HG02885 (cell line): ENCODE results near the gene SYTL1.

Source experiments
- ATAC-seq: cut with Tn5 transposase; IDR thresholded peaks from one replicate; pipeline ENCODE4 v1.9.1; 2021; ENCODE audit warnings: mild to moderate bottlenecking; ENCODE audit not compliant: unreplicated experiment, poor library complexity

The SYTL1 gene

DNA sequence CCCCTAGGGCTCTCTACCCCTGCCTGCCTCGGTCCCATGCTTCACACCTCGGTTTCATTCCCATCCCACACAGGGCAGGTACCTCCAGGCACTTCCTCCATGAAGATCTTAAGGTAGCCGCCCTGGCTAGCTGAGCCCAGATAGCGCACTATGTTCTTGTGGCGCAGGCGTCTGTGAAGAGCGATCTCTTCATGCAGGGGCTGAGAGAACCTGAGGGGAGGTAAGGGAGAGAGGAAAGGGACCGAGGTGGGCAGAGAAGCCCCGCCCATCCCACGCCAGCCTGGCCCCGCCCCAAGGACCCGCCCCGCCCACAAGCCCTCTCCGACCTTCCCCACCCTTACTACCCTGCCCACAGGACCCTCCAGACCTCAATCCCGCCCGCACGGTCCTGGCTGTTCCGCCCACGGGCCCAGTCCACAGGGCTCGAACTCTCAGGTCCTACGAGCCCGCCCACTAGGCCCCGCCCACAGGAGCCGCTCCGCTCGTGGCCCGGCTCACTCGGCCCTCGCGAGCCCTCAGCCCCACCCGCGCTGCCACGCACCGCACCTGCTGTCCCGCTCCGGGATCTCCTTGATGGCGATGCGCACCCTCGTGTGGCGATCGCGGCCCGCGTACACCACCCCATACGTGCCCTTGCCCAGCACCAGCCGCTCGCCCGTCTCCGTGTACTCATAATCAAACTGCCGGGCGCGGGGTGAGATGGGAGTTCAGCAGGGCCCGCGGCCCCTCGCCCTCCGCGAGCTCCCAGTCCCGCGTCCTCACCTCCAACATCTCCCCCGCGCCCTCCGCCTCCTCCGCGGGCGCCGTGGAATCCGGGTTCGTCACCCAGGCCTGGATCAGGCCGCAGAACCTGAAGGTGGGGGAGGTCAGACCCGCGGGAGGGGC, 18.6 kb downstream of the SYTL1 start:
- ATAC-seq: no peak

DNA sequence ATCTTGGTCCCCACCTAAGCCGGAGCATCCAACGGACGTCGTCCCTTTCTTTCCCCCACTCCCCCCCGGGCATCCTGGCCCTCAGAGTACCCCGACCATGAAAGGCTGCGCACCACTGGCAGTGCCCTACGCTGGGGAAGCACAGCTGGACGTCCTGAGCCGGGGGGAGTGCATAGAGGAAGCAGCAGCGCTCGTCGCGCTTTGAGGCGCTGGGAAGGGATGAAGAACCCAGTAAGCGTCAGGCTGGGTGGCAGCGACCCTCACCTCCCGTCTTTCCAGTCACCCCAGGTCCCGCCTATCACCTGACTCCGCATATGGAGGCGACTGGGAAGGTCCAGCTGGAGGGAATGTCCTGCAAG, 19.2 kb downstream of the SYTL1 start:
- no peak for ATAC-seq

DNA sequence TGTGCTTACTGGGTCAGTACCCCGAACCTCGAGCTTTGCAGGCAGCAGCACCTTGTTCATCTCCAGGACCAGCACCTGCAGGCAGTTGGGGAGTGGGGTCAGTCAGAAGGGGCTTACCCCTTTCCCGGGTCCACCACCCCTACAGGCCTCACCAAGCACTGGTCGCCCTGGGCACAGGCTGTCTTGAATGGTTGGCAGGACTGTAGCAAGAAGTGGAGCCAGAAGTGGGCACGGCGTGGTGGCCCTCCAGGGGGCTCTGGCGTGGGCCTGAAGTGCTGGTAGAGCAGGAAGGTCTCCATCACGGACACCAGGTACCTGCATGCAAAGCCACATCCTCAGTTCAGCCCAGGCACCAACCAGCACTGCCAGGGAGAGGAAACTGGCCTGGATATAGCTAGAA, 19.7 kb downstream of the SYTL1 start:
- no peak for ATAC-seq

DNA sequence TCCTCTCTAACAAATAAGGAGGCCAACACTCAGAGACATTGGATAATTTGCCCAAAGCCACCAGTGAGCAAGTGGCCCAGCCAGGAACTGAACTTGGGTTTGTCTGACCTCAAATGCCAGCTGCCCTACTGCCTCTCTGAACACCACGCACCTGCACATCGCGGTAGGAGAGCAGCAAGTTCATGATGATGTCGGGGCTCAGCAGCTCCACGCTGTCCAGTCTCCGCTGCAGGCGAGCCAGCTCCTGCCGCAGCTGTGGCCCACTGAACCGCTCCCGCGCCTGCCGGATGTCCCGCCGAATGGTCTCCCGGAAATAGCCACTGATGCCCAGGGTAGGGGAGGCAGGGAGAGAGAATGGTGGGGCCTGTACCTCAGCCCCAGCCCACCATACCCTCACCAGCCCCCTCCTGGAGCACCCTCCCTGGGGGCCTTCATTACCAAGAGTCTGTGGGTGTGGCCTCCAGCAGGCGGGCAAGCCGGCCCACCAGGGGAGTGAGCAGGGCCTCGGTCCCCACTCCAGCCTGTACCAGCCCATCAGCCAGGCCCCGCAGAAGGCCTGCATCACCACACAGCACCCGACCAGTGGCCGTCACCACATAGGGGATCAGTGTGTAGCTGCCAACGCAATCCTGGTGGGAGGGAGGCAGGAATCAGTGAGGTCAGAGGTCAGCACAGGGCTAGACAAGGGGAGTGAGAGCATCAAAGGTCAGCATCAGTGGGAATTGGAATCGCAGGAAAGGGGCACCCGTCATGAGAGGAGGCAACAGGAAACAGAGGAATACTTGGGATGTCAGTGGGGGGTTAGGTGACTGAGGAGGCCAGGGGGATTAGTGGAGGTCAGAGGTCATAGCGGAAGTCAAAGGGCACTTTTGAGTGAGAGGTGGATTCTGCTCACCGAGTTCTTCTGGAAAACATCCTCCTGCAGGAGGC, 22.2 kb downstream of the SYTL1 start:
- ATAC-seq: no peak

DNA sequence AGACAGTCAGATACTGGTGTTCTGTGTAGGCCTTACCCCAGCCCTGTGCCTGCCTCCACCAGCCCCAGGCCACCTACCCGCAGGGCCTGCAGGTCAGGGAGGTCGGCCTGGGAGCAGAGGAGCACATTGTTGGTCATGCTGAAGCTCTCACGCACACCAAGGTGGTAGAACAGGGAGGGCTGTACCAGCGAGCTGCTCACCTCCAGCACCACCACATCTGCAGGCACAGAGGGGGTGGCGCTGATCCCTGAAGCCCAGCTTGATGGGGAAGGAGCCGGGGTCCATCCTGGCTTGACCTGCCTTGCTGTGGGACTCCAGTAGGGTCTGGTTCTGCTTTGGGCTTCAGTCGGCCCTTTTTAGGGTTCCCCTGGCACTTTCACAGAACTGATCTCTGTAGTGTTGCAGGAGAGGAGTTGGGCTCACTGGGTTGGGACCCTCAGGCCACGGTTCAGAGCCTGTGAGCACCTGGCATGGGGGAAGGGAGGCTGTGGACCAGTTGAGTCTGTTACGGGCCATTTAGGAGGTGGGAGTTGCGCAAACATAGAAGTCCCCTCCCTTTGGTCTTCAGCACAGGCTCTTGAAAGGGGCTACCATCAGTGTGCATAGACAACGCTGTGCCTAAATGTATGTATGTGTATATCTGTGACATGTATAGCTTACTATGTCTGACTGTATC, 23.0 kb downstream of the SYTL1 start:
- peak; percentile 5 for ATAC-seq

DNA sequence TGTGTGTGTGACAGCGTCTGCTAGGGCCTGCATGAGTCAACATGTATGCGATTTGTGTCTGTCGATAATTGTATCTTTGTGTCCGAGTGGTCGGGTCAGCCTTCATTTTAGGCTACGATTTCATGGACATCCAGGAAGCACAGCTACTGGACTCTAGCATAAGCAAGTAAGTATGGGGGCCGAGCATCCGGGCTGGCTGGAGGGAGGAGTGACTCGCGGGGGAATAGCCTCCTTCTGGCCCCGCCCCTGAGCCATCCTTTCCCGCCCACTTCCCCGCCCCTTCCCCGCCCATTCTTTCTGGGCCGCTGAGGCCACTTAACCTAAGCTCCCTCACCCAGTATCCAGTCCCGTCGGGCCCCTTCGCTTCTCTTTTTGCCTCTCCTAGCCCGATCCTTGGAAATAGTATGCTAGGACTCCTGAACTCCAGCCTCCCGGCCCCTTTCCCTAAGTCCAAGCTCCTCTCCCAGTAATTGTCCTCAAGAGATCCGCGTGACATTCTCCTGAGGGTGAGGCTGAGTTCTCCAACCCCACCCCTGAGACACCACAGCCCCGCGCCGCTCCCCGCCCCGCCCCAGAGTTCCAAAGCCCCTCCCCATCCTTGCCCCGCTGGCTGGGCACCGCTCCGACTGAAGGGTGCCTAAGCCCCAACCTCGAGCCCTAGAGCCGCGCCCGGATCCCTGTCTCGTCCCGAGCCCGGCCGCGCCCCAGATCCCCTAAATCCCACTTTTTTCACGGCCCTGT, 23.7 kb downstream of the SYTL1 start:
- peak; percentile 43 for ATAC-seq

DNA sequence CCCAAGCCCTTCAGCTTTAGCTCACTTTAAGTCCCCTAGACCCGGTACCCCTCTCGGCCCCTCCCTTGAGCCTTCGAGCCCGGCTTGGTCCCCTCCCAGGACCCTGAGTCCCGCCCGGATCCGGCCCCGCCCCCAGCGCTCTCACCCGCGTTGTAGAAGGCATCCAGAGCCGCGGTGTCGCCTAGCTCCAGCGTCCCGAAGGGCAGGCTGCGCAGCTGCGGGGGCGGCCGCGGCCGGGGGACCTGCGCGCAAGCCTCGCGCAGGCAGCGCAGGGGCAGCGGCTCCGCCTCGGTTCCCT, 24.2 kb downstream of the SYTL1 start:
- ATAC-seq: peak; percentile 51

DNA sequence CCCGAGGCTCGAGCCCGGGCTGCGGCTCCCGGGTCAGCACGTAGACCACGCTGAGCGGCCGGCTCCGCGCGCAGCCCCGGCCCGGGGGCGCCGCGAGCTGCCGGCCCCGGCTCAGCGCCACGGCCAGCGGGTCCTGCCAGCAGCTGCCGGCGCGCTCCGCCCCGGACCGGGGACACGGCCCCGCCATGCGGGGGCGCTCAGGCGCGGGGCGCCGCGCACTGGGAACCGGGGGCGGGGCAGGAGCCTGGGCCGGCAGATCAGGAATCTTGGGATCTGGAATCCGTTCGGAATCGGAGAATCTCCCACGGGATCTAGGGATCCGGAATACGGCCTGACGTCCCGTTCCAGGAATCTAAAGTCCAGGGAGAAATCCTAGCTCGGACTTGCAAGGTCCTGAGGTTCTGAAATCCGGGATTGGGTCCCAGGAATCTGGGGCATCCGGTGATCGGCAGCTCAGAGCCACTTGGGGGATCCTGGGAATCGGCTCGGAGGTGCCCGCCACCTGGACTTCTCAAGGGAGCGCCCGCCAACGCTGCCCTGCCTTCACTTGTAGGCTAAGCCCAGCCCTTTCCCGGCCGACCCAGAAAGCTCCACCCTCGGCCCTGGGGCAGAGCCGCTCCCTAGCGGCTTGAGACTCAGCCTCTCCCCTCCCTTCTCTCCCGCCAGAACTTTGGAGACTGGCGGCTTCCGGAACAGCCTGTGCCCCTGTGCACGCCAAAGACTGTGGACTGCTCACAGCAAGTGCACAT, 24.8 kb downstream of the SYTL1 start, which contains the start of gene MAP3K6:
Gene MAP3K6 (minus strand): TSS at position 551 of the 749 bp plus-strand sequence. CDS start 364 bp downstream, at position 187.
- ATAC-seq: peak; percentile 29

DNA sequence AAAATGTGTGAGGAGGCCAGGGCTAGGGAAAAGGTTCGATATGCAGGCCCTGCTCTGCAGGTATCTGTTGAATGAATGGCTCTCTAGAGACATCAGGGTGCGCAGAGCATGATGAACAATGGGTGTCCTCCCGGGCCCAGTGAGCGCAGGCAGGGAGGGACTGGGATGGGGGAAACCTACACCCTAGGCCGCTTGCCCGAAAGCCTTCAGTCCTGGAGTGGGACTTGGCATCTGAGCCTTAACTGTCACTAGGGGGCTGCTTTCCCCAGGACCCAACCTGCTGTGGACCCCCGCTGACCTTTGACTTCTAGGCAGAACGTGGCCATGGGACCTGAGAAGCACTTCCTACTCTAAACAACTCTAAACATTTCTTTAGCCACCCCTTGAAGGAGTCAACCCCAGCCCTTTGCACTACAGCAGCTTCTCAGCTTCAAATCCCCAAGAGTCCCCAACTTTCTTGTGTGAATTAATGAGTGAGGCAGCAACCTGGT, 25.4 kb downstream of the SYTL1 start:
- ATAC-seq: no peak

DNA sequence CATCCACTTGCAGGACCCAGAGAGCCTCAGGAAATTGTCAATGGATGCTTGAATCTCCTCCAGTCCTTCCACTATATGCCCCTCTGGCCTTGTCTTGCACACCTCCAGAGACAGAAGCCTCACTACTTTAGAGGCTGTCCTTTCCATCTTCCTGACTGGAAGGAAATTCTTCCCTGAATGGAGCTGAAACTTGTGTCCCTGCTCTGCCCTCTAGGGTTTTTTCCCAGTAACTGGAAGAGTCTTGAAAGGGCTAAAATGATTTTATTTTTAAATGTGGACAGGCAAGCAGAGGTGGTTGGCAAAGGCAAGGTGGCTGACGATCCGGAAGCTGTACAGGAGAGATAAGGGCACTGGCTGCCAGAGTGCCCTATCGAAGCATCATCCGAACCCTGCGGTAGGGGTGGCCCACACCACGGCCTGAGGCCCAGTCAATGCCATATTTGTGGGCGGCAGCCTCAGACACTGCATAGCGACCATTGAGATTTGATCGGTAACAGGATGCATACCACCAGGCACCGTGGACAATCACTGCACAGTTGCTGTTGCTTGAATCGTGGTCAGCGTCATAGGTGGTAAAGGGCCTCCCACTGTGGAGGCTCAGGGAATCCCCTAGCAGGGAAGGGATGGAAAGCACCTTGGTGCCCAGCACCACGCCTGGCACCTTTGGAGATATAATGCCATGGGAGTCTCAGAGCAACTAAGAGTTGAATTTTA, 27.2 kb downstream of the SYTL1 start:
- ATAC-seq: no peak

DNA sequence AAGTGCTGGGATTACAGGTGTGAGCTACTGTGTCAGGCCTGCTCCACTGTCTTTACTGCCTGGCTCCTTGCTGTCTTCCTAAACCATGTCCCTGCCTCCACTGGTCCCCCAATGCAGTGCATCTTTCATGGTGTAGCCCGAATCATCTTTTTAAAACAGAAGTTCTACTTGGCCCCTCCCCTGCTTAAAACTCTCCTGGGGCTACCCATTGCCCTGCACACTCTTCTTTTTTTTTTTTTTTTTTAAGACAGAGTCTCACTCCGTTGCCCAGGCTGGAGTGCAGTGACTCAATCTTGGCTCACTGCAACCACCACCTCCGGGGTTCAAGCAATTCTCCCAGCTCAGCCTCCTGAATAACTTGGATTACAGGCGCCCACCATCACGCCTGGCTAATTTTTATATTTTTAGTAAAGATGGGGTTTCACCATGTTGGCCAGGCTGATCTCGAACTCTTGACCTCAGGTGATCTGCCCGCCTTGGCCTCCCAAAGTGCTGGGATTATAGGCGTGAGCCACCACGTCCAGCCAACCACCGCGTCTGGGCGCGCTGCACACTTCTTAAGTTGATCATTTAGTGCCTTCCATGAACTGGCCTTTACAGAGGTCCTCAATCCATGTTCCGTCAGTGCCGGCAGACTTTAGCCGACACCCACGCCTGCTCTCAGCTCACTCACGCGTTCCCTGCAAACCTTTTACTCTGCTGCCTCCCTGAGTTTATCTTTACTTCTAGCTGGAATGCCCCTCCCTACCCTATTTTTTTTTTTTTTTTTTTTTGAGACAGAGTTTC, 30.4 kb downstream of the SYTL1 start:
- no peak for ATAC-seq

DNA sequence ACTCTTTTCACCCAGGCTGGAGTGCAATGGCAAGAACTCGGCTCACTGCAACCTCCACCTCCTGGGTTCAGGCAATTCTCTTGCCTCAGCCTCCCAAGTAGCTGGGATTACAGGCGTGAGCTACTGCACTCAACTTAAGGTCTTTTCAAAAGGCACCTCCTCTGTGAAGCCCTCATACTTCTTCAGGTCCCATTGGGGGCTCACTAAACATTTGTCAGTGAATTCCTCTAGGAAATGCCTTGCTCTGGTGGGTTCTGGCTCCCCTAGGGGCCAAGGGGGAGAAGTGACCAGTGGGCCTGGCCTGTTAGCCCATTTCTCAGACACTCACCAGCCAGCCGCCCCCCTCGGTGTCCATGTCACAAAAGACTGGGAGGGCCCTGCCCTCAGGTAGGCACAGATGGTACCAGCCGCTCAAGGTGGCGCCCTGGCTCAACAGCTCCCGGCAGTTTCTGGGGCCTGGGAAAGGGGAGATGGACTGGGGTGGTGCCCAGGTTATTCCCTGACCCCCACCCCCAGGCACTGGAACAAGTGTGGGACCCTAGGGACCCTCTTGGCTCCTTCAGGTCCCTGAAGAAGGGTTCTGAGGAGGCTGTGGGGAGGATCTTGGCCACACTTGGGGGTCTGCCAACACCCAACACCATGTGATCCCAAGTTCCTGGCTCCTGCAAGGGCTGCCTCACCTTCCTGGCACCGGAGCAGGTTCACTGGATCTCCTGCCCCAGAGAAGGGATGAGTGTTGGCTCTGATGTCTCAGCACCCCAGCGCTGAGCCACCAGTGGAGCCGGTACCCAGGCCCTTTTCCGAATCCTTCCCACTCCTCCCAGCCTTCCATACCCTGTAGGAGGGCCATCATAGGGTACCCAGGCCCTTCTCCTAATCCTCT, 31.2 kb downstream of the SYTL1 start:
- no peak for ATAC-seq

DNA sequence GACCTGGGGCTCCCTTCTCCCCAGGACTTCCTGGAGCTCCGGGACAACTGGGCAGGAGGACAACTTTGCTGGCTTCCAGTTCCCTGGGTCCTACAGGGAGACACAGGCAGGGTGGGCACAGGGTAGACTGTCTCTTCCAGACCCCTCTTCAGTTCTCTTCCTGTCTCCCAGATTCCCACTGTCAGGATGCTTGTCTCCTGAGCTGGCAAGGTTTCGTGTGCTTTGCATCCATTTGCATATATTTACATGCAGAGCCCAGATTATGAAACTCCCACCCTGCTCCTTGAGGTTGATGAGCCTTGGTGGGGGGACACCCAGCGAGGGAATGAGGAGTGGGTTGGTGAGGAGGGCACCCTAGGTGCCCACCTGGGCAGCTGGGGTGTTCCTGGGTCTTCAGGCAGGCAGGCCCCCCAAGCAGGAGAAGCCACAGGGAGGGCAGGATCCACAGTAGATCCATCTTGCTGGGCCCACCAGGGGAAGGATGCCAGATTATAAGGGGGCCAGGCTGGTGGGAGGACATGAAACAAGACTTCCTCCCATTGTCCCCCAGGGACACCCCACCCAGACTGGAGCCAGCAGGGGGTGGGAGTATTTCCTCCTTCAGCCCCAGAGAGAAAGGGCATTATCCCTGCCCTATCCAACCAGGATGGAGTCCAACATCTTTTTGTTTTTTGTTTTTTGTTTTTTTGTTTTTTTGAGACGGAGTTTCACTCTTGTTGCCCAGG, 32.7 kb downstream of the SYTL1 start, which contains the start of gene FCN3:
Gene FCN3 (minus strand): TSS at position 463 of the 725 bp plus-strand sequence. CDS start 6 bp downstream, at position 457.
- no peak for ATAC-seq

DNA sequence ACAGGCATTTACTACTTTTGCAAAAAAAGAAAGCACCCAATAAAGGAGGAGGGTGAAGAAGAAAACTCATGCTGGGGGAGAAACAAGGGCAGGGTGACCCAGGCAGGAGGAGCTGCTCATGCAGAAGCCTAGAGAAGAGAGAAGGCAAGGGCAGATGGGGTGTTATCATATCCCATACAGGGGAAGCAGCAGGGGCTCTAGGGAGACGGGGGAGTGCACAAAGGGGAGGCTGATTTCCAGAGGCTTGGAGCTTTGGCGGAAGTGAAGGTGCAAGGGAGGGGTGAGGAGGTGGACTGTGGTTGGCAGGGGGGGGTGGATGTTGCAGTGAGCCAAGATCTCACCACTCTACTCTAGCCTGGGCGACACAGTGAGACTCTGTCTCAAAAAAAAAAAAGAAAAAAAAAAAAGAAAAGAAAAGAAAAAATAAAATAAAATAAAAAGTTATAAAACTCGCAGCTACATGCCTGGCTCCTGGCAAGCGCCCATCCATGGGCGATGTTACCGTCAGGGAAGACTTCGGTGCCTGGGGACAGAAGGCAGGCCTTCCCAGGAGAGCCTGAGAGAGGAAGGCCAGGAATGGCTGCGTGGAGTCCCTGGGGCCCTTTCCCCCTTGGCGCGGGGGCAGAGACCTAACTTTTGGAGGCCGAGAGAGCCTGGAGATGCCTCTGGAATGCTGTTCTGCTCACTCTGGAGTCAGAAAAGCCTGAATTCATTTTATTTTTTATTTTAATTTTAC, 36.1 kb downstream of the SYTL1 start:
- ATAC-seq: no peak

DNA sequence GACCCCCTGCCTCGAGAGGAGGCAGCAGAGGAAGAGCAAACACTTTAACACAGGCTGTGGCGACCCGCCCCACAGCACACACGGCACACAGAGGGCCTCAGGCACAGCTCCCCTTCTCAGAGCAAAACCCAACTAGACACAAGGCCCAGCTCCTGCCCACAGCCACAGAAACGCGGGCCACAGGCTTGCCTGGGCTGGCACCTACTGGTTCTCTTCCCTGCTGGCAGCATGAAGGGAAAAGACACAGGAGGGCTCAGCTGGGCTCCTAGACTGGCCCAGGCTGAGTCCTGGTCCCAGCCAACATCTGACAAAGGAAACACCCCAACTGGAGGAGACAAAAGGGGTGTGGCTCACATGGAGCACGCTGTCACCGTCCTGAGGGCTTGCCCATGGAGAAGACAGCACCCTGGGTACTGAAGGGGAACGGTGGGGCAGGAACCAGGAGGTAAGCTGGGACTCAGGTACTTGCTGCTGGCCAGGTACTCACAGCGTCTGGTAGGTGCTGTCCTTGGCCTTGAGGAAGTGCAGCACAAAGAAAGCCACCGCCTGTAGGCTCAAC, 37.8 kb downstream of the SYTL1 start:
- ATAC-seq: no peak
